GM21447 (cell line): ENCODE results near the gene PLA2R1.
"Not testable (repeated sequence)": the region's sequence is repeated elsewhere in the genome, so short reads cannot be mapped to it uniquely, and the experiment has no call there.

Experiments used
- ATAC-seq: cut with Tn5 transposase; IDR thresholded peaks from one replicate; pipeline ENCODE4 v1.9.1; 2021; ENCODE audit not compliant: unreplicated experiment

Gene PLA2R1

DNA sequence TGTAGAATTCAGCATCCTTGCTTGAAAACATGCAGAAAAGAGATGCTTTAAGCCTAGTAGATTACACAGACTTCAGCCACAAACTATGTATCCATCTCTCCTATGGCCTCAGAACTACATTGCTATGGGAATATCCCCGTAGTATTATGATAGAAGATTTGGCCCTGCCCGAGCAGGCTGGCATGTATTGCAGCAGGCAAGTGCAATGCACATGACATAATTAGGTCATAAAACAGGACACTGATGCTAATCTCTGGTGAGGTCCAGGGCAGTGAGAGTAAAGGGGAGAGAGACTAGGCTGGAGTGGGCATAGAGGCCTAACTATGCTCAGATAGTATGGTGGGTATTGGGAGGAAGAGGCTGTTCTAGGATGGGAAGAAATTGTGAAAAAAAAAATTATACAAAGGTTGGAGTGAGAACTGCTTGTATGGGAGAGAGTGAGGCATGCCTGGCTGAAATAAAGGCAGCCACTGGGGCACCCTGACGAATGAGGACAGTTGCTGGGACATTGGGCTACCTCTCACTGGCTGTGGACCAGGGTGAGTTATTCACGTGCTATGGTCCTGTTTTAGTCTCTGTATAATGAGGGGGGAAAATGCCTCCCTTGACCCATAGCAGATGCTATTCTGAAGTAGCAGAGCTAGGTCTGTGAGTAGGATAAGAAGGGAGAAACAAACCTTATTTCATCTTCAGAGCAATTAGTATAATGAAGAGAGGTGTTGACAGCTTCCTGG lies 1.6 kb upstream of the PLA2R1 start:
- no peak for ATAC-seq

DNA sequence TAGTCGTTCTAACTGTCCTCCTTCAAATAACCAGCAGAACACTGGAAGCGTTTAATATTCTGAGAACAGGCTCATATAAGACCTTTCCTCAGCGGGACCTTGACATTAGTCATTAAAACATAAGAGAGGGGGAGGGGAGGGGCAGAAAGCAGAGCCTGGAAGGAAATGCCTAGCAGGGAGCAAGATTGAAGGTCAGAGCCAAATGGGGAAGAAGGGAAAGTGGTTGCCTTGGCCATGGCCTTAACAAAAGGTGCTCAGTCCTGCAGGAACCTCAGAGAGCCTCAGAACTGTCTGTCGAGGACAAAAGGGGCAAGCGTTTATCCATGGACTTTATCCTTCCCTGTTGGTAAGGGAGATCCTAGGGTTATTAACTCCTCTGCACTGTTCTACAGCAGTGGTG lies 856 bp upstream of the PLA2R1 start:
- ATAC-seq = no peak

DNA sequence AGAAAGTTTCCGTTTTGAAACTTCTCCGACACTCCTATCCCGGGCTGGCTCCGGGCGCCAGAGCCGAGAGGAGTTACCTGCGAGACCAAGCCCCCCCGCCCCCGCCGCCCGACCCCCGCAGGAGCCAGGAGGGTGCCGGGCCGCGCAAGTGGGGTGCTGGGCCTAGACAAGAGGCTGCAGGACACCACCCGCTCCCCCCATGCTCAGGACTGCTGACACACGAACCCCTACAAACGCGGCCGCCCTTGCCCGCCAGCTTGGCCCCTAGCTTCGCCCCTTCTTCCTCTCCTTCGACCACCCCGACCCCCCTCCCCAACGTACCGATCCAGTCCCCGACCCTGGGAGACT lies 497 bp downstream of the PLA2R1 start:
- ATAC-seq = no peak

DNA sequence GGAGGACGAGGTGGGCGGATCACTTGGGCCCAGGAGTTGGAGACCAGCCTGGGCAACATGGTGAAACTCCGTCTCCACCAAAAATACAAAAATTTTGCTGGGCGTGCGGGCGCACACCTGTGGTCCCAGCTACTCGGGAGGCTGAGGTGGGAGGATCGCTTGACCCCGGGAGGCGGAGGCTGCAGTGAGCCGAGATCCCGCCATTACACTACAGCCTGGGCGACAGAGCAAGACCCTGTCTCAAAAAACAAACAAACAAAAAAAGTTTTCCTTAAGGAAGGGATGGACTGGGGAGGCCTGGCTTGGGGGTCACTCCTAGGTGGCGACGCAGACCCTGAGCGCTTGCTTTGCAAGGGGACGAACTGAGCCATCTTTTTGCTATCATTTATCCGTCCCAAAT lies 882 bp downstream of the PLA2R1 start:
- no peak for ATAC-seq

DNA sequence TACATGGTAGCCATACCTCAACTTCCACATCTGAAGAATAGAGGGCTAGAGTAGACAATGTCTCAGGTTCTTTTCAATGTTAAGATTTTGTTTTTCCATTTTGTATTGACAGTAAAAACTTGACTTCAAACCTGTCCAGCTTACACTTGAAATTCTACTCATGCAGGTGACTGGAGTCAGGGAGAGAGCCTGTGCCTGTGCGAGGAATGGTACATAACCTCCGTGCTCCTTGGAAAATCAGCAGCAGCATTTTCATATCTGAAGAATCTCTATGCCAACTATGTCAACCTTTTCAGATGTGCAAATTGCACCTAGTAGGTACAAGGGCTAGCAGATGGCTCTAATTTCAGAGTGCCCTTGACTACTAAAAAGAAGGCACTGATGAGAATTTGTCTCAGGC lies 2.1 kb downstream of the PLA2R1 start:
- ATAC-seq = no peak

DNA sequence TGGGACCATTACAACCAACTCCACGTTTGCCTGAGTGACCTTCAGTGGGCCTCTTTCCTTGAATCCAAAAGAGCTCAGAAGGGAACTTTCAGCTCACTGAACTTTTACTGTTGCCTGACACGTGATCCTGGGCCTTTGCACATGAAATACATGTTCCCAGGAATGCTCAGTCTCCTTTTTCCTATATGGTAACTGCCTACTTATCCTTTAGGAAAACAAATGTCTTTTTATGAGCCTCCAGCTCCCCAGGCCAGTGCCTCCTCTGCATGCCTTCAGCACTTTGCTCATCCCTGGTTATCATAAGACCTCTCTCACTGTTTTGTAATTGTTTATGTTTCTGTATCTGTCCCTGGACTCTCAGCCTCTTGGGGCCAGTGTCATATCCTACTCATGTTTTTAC lies 5.1 kb downstream of the PLA2R1 start:
- ATAC-seq = no peak

DNA sequence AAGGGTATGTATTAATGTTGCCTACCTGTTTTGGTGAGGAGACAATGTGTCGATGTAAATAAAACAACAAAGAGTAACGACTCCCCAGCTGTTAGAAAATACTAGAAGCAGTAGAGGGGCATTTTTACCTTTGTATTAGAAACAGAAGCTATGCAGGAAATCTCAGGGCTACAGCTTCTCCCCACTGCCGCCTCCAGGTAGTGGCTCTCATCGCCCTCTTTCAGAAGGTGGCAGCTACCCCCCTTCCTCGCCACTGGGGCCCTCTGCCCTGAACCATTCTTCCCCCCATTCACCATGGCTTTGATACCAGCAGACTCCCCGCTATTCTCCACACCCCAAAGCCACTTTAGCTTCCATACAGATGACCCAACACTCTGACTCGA lies 6.7 kb downstream of the PLA2R1 start:
- ATAC-seq = no peak

DNA sequence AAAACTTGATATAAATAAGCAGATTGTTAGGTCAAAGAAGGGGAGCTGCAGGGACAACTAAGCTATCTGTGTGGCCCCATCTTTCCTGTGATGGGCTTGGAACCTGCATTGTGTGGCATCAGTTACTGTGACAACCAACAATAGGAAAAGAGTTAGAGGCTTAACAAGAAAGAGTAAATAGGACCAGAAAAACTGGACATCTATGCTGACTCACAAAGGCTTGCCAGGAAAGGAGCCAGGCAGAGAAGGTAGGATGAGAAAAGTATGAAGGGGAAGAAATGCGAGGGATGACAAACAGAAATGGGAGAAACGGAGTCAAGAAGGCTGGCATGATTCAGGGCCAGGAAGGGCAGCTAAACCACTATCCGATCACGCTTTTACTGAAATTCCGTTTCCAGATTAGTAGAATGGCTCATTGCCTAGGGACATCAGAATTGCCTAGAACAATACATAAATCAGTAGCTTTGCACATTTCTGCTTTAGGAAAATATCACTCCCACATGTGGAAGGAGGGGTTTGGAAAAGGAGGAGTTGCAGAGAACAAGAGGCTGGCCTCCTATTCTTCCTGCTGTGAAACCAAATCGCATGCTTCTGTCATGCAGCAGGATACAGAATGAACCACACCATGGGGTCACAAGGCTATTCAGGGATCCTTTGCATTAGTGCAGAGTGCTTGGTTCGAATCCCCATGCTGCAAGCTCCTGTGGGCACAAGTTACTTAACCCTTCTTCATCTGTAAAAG lies 7.3 kb downstream of the PLA2R1 start:
- no peak for ATAC-seq

DNA sequence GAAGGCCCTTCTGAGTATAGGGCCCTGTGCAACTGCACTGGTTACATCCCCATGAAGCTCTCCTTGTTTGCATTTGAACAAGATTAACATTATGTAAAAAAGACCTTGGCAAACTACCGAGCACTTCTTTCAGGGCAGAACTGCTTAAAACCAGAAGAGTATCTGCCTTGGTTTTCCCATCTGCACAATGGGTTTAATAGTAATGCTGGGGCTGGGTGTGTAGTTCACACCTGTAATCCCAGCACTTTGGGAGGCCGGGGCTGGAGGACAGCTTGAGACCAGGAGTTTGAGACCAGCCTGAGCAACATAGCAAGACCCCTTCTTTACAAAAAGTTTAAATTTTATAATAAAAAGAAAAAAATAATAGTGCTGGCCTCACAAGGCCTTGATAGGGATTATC lies 8.5 kb downstream of the PLA2R1 start:
- no peak for ATAC-seq

DNA sequence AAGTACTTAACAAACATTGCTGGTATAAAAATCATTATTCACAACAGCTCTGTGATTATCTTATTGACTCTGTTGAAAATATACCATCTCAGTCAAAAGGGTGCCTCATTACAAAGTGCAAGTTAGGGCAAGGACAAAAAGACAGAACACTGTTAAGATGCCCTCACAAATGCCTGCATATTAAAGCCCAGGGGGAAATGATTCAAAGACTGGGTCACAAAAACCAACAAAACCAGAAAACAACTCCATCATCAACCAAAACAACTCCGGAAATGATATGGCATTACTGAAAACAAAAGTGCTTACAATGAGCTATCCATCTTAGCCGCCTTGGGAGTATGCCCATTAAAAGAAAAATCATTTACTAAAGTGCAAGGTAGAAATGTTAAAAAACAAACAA lies 9.9 kb downstream of the PLA2R1 start:
- no peak for ATAC-seq

DNA sequence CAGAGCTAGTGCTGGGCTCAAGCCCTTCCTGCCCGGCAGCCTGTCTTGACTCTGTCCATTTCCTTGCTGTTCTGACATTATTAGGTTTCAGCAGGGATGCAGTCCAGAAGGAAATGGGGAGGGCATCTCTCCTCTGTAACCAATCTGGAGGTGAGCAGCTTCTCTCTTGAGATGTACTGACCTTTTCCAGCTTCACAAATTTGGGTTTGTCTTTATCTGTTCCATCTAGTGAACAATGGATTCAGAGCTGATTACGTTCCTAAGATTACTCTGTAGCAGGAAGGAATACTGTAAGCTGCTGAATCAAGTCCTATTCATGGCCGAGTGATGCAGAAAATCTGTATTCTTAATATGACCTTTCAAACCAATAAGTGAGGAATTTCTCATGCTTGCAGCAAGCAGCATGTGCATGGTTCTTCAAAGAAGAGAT lies 11.0 kb downstream of the PLA2R1 start:
- ATAC-seq = no peak

DNA sequence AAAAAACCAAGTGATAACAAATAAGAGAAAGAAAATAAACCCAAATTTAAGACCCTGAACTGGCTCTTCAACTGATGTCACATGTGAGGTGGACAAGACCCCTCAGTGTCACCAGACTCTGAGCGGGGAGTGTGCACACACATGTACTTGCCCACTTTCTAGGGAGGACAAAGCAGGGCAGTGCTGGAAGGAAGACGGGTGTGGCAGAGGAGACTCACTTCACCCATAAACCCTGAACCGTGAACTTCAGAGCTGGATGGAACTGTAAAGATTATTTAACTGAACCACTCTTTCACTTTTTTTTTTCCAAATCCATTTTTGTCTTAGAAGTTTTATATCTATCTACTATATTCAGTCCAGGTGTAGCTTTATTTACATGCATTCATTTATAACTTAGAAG lies 12.3 kb downstream of the PLA2R1 start:
- ATAC-seq = no peak

DNA sequence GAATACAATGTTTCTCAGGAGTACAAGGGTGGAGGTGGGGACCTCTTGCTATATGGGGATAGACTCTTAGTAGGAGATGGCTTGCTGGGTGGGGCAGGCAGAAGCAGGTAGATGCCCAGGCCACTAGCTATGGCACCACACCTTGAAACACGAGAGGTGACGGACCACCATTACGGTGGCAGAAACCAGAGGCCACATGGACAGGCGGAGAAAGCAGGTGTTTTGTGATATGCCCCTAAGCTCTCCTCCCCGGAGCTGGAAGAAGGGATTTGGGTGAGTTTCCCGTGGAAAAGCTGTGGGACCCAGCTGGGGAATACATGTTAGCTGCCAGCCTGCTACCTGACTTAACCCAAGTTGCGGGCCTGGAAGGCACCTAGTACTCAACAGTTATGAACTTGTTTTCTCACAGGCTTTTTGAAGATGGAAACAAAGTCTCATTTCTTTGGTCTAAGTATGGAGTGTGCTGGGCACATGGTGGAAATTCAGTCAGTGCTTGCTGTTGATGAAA lies 16.7 kb downstream of the PLA2R1 start:
- no peak for ATAC-seq

DNA sequence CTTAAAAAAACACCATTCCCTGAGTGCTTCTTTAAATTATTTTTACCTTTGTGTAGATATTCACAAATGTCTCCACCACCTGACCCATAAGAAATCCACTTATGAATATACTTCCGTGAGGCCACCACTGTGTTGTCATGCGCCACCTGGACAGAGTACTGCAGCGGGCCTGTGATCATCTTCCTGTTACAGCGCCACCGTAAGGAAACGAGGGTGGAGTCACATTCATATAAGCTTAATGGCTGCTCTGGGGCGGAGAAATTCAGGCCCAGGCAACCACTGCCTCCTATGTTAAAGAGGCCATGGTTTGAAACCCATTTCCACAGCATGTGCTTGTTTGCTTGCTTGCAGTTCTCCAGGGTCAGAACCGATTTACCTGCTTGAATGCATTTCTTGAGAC lies 17.7 kb downstream of the PLA2R1 start:
- ATAC-seq = no peak

DNA sequence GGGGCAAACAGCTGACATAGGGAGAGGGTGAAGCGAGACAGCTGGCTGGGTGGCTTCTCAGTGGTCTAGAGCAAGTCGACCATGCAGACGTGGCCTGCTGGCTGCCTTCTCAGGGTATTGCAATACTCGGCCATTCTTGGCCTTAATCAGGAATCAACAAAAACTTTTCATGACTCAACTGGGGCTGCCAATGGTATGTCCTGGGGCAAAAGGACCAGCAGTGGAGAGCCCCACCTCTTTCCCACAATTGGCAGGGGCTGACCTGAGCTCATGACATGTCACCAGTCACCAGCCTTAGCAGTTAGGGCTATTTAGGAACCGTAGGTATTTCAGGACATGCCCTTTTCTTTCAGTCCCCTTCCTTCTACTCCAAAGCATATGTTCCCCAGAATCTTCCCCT lies 19.1 kb downstream of the PLA2R1 start:
- ATAC-seq = no peak

DNA sequence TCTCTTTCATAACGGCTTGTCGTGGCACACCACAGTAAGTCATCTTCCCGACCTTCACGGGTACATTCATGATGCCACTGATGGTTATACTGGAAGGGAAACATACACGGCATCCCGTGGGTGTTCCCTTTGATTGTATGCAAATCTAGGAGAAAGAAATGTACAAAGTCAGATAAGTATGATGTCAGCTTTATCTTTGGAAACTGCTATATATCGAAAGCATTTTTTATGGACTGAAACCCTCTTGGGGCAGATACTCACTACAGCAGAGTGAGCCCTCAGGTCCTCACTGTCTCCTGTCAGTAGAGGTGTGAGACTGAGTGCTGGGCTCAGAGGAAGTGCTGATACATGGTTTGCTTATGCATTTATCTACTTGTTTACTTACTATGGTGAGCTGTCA lies 20.4 kb downstream of the PLA2R1 start:
- ATAC-seq = no peak

DNA sequence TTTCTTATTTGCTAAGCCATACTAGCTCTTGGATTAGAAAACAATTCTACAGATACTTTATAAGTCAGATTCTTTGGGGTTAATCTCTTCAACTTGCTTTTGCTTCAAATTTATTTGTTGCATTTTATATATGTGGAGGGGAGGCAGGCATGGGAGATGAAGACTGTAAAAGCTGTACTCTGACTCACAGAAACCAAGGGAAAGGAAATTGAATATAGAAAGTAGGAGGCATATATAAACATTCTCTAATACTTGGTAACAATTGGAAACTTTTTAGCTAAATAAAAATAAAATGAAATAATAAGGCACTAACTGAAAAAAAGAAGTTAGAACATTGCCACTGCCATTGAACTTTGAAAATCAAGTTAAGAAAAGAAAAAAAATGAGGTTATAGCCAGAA lies 21.3 kb downstream of the PLA2R1 start:
- ATAC-seq = no peak

DNA sequence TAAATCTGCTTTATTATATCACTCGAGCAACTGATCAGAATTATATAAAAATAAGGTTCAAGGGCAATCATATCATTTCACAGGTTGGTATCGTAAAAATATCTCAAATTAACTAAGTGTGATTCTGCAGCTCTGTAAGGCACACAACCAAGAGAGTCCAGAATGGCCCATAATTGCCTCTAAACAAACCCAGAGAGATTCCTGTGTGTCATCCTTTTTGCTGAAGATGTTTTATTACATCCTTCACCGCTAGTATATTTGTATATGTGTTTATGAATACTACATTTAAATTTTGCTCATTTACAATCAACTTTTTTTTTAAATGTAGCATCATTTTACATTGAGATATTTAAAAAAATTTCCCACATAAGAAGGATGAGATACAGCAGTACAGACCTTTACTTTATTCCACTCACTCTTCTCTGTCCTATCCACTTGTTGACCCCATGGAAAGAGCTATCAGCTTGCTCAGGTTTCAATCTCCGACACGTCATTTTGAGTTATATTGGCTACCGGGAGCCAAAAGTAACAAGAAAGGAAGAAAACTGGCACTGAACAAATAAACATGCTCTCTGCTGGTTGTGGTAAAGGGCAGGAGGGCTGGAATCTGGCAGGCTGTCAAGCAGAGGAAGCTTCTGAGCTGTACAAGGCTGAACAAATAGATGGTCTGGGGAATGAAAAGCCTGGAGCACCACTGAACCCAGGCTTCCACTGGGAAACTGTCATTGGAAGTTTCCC lies 23.1 kb downstream of the PLA2R1 start:
- no peak for ATAC-seq

DNA sequence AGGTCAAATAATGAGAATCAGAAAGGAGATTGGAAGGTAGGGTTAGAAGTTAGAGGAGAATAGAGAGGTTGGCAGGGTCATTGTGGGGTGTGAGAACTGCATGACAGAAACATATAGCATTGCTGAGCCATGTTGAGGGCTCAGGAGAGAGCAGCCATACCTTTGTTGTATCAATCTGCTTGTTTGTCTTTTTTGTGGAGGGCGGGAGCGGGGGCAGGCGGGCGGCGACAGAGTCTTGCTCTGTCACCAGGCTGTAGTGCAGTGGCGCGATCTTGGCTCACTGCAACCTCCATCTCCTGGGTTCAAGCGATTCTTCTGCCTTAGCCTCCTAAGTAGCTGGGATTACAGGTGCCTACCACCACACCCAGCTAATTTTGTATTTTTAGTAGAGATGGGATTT lies 23.8 kb downstream of the PLA2R1 start:
- ATAC-seq = not testable (repeated sequence)

DNA sequence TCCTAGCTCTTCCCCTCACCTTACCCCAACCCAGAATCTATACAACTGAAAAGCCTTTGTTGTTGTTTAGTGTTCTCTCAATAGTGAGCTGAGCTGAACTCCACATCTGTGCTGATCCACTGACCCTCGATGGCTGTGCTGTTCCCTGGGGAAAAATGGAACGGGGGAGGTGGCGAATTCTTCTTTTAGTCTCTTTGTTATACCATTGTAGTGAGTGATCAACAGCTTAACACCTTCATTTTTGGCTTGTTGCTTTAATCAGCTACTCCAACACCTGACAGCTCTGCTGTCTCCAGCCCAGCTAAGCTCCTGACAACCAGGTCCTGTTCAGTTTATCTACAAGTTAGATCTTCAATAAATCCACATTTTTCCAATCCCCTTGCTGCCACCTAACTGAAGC lies 25.7 kb downstream of the PLA2R1 start:
- ATAC-seq = no peak

DNA sequence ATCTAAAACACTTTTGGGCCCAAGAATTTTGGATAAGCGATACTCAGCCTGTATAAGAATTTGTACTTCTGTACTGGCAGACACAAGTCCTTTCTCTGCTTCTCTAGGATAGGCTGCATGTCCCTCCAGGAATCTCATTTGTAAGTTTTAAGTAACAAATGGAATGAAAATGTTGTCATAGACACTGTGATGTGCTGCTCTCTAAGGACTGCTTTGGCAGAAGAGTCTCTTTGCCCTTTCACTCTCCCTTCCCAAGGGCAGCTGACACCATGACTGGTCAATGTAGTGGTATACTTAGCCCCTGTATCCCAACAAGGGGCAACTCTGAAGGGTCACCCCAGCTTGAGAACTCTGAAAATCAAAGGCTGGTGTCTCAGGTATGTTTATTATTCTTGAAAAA lies 27.3 kb downstream of the PLA2R1 start:
- no peak for ATAC-seq

DNA sequence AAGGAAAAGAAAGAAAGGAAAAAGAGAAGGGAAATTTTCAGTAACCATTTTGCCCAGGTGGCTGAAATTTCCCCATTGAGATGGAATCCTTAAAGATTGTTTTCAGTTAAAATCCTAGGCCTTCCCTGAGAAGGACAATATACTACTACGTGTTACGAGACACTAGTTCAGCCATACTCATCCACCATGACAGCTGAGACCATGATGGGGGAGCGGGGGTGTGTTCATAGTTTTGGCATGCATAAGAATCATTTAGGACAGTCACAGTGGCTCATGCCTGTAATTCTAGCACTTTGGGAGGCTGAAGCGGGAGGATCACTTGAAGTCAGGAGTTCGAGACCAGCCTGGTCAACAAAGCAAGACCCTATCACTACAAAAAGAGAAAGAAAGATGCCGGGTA lies 28.0 kb downstream of the PLA2R1 start:
- ATAC-seq = no peak
